Middle frontal gyrus (tissue), 1 donor: ENCODE data around the gene CREG2.

Experiments
- DNase-seq: peaks from one replicate; pipeline ENCODE4 v3.0.0-alpha.2; 2015; ENCODE audit warnings: low spot score; ENCODE audit errors: extremely low spot score

Gene CREG2, protein sequence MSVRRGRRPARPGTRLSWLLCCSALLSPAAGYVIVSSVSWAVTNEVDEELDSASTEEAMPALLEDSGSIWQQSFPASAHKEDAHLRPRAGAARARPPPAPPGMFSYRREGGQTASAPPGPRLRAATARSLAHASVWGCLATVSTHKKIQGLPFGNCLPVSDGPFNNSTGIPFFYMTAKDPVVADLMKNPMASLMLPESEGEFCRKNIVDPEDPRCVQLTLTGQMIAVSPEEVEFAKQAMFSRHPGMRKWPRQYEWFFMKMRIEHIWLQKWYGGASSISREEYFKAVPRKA

GRCh38 chr2:101387151-101387834 lies at the start of gene CREG2:
Gene CREG2, minus strand, starts transcription at chr2:101387503. Its CDS starts 46 bp downstream, at chr2:101387457.
- DNase-seq, result peak; percentile 72

DNA sequence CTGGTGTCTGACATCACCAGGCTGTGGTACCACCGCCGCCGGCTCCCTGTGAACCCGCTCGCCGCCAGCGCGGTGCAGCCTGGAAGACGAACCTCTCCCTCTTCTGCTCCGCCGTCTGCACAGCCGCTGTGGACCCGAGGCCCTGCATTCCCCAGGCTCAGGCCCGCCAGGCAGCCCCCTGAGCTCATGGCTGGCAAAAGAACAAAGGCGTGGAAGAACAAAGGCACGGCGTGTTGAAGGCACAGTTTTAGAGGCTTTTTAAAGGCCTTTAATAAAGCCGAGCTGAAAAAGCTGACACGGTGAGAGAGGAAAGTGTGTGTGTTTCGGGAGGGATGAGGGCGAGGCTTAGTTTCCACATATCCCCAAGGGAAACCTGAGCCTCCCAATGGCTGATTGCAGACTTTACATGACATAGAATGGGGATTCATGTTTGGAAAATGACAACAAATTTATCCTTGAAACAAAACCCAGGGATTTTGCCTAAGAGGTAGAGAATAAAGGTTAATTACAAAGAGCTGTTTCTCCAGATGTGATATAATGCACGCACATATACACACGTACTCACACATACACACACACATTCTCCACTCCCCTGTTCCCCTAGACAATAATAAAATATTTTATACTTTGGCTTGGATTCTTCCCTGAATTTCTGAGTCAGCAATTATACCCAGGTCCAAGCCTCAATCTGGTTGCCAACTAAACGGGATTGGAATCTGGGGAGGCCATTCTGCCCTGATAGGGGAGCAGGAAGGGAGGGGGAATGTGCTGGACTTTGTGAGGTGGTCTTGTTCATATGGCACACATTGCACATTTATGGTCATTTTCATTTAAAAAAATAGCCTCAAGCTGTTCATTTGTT lies 47.9 kb upstream of the CREG2 start:
- no peak for DNase-seq

DNA sequence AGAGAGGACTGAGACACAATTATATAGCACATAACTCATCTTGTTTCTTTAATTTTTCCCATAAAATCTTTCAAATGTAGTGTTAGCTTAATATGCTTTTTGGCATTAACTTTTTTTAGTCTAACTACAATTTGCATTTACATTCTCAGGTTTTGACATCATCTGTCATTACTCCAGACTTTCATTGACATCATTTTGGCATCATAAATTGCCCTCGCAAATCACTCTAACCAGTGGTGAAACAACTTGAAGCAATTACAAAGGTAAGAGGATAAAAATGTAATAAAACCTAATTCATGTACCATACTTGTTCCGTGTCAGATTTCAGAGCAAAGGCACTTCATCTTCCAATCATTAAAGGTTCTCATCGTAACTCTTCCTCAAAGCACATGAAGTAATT lies 46.2 kb upstream of the CREG2 start:
- DNase-seq, result no peak

- DNase-seq, result no peak
Observed at GRCh38 chr2:101432411-101433181, 45.3 kb upstream of the CREG2 start.

- DNase-seq, result no peak
Observed at GRCh38 chr2:101431486-101431885, 44.2 kb upstream of the CREG2 start.

DNA sequence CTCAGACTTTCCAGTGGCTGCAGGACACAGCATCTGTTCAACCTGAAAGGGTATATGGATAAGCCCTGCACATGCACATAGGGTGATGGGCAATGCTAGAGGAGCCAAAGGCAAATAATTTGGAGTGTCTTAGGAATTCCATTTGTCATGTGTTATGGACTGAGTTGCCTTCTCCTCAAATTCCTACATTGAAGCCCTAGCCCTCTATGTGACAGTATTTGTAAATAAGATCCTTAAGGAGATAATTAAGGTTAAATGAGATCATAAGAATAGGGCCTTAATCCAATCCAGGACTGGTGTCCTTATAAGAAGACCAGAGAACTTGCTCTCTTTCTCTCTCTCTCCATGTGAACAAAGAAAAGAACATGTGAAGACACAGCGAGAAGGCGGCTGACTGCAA lies 42.9 kb upstream of the CREG2 start:
- DNase-seq, result no peak

DNA sequence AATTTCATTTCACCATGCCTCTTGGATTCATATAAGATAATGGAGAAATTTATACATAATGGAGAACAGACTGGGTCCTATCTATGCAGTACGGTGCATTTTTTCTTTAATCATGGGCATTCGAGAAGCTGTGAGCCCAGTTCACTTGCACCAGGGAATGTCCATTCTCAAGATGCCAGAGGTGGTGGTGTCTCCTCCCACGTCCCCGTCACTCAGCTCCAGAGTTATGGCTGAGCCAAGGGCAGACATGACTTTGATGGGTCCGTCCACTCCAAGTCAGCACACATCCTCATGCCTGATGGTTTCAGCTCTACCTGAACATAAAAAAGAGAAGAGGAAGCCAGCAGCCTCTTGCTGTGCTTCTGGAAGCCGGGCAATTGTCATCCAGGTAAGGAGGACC lies 42.1 kb upstream of the CREG2 start:
- DNase-seq, result no peak

- DNase-seq, result no peak
Observed at GRCh38 chr2:101428422-101429176, 41.3 kb upstream of the CREG2 start.

- no peak for DNase-seq
Observed at GRCh38 chr2:101427743-101428142, 40.4 kb upstream of the CREG2 start.

DNA sequence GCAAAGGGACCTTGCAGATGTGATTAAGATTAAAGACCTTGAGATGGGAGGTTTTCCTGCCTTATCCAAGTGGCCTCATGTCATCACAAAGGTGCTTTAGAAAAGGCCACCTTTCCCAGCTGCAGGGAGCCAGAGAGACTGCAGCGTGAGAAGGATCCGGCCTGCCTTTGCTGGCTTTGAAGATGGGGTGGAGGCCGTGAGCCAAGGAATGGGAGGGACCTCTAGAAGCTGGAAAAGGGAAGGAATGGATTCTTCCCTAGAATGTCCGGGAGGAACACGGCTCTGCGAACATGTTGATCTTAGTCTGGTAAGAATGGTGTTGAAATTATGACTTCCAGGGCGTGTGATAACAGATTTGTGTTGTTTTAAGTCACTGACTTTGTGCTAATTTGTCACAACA lies 39.9 kb upstream of the CREG2 start:
- DNase-seq, result no peak

GRCh38 chr2:101426822-101427221 lies 39.5 kb upstream of the CREG2 start:
- no peak for DNase-seq

DNA sequence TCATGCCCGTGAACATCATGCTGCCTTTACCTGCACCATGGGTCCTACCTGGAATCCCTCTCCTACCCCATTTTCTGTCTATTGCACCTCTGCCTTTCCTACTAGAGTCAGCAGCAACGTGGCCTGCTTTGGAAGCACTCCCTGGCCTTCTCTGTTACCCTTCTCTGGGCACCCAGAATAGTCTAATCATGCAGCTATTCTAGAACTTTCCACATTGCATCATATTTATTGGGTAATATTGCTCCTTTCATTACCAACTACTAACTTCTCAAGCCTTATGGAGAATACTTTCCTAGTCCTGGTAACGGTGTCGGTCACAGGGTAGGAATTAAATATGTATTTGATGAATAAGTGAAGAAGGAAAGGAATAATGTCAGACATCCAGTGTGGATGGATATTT lies 33.3 kb upstream of the CREG2 start:
- DNase-seq, result no peak

GRCh38 chr2:101419096-101419663 lies 31.9 kb upstream of the CREG2 start:
- no peak for DNase-seq

DNA sequence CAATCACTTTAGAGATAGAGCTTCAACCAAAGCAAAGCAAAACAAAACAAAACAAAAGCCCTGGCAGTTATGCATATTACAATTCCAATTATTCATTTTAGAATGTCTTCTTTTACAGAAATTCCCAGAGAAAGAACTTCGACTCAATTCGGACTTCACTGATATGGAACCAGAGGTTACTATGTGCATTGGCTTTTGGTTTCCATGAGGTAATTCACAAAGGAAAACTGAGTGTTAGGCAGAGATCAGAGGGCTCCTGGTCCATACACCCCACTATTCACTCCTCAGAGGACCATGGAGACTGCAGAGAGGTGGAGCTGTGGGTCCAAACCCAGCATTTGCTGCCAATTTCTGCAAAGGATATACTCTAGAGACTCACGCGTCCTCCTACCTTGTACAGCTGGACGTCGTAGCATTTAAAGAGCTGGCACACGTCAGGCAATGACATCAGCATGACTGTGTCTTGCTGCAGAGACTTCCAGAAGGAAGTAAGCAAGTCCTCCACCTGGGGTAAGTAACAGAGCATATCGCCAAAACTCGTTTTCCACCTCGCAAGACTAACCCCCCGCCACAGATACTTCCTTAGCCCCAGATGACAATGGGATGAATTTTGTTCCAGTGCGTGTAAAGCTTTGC lies 31.3 kb upstream of the CREG2 start:
- no peak for DNase-seq

DNA sequence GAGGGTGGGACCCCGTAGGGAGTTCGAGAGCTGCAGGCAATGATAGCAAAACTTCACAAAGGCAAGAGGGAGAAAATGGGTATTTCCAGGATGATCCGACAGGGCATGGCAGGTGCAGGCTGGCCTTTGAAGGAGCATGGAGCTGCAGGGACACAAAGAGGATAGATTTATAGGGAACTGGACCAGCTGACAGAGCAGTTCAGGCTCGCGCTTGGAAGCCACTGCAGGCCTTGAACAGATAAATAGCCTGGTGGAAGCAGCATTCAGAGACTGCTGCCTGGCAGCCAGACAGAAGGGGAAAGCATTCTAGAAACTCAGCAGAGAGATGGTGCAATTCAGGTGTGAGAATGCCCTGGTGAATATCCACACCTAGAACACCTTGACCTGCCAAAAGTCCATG lies 29.3 kb upstream of the CREG2 start:
- DNase-seq, result no peak

DNA sequence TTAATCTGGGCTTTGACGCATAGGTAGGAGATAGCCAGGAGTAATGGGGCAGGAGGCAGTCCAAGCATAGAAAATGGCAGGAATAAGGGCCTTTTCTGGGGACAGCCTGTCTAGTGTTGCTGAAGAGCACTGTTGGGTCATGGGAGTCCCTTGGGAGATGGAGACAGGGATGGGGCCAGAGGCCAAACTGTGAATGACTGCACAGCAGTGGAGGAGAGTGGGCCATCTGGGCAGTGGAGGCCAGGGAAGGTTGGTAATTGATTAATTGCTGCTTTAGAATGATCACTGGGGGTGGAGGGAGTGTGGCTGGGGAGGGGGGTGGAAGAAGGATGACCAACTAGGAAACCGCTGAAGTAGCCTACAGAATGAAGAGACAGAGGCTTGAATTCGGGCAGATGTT lies 28.6 kb upstream of the CREG2 start:
- DNase-seq, result no peak

GRCh38 chr2:101415220-101415619 lies 27.9 kb upstream of the CREG2 start:
- no peak for DNase-seq

- DNase-seq, result no peak
Observed at GRCh38 chr2:101412092-101412694, 24.9 kb upstream of the CREG2 start.

DNA sequence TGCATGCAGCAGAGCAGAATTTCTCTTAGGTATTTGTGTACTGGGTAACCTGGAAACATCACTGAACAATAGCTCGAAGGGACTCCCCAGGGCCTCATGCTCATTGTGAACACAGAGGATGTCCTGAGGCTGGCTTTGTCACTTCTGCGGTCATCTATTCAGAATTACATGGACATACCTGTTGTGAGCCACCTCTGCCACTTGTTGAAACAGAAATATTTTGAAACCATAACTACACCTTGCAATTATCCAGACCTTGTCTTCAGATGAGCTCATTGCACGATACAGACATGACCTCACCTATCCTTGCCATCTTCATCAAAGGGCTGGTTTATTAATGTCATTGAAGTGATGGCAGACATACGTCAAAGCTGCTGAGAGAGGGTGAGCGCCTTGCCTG lies 23.4 kb upstream of the CREG2 start:
- DNase-seq, result no peak
